PC-9 (cell line): Measurements from ENCODE around the gene VILL.

Experiments used
- CTCF ChIP-seq: fragments of 200-600 bp; sonication (generic); conservative IDR thresholded peaks from 2 replicates; pipeline ENCODE4 v1.6.1; 2017; ENCODE audit warnings: mixed run types, antibody characterized with exemption, mild to moderate bottlenecking, moderate library complexity
- EZH2 ChIP-seq: fragments of 200-600 bp; sonication (generic); IDR thresholded peaks from 2 replicates; pipeline ENCODE4 v1.8.0; 2017; ENCODE audit warnings: antibody characterized with exemption, low read depth

GRCh38 chr3:38002940-38003339 lies 12.4 kb downstream of the VILL start:
- TF ChIP-seq CTCF: no peak
- TF ChIP-seq EZH2: no peak
